ENCODE results near the gene SNX19. TPM values are rescaled to one million over a fixed set of nuclear protein-coding genes. Genes with fewer than 3 reads are reported as not detected.
A peak's percentile ranks its signal among the peaks of the same experiment; 100 is the strongest.

The SNX19 gene
- total RNA-seq, 1 donor from 2014 or later: 72.2 TPM

GRCh38 chr11:130868086-130868710 is 48.1 kb downstream of the SNX19 start:
- H3K9me3 ChIP-seq: no peaks in the 10 kb centered on the region
- no peak overlapping the region for H3K4me3 ChIP-seq
- peaks cover 17% of the 10 kb centered on the region for H3K36me3 ChIP-seq
- ATAC-seq (no peak), DNase-seq (no peak)
- TF ChIP-seq, protein P1, sequence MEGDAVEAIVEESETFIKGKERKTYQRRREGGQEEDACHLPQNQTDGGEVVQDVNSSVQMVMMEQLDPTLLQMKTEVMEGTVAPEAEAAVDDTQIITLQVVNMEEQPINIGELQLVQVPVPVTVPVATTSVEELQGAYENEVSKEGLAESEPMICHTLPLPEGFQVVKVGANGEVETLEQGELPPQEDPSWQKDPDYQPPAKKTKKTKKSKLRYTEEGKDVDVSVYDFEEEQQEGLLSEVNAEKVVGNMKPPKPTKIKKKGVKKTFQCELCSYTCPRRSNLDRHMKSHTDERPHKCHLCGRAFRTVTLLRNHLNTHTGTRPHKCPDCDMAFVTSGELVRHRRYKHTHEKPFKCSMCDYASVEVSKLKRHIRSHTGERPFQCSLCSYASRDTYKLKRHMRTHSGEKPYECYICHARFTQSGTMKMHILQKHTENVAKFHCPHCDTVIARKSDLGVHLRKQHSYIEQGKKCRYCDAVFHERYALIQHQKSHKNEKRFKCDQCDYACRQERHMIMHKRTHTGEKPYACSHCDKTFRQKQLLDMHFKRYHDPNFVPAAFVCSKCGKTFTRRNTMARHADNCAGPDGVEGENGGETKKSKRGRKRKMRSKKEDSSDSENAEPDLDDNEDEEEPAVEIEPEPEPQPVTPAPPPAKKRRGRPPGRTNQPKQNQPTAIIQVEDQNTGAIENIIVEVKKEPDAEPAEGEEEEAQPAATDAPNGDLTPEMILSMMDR (IDR thresholded peaks at IDR 0.05): no peak
- intact Hi-C loops (cut with DNase I): no loop called here
- no peak overlapping the region for H3K27ac ChIP-seq
- no peaks in the 10 kb centered on the region for H3K4me1 ChIP-seq
- H3K27me3 ChIP-seq: no peaks in the 10 kb centered on the region

GRCh38 chr11:130866831-130867230 is 49.4 kb downstream of the SNX19 start:
- Histone ChIP-seq H3K27me3 (no peaks in the 10 kb centered on the region), H3K27ac (no peak overlapping the region), H3K4me1 (peaks cover 4% of the 10 kb centered on the region), H3K36me3 (peaks cover 13% of the 10 kb centered on the region), H3K9me3 (no peaks in the 10 kb centered on the region), H3K4me3 (no peak overlapping the region)
- no peak for DNase-seq
- TF ChIP-seq, protein P1 (IDR thresholded peaks at IDR 0.05): no peak
- ATAC-seq: no peak
- intact Hi-C loops (cut with DNase I): no loop called here

- Histone ChIP-seq H3K27ac (no peak overlapping the region), H3K4me3 (no peak overlapping the region), H3K4me1 (peaks cover 7% of the 10 kb centered on the region), H3K27me3 (no peaks in the 10 kb centered on the region), H3K9me3 (no peaks in the 10 kb centered on the region), H3K36me3 (peaks cover 5% of the 10 kb centered on the region)
- no peak for ATAC-seq
- DNase-seq: no peak
- TF ChIP-seq, protein P1 (IDR thresholded peaks at IDR 0.05): no peak
- intact Hi-C loops (cut with DNase I): no loop called here
Measured at GRCh38 chr11:130865774-130866114, 50.5 kb downstream of the SNX19 start.

- H3K4me1 ChIP-seq: peaks cover 7% of the 10 kb centered on the region
- no peak for DNase-seq
- peak; percentile 9 for ATAC-seq
- no peaks in the 10 kb centered on the region for H3K9me3 ChIP-seq
- TF ChIP-seq, protein P1 (IDR thresholded peaks at IDR 0.05): no peak
- peaks cover 2% of the 10 kb centered on the region for H3K36me3 ChIP-seq
- intact Hi-C loops (cut with DNase I): no loop called here
- H3K27me3 ChIP-seq: no peaks in the 10 kb centered on the region
- no peak overlapping the region for H3K27ac ChIP-seq
- H3K4me3 ChIP-seq: no peak overlapping the region
Measured at GRCh38 chr11:130865091-130865773, 51.0 kb downstream of the SNX19 start.

DNA sequence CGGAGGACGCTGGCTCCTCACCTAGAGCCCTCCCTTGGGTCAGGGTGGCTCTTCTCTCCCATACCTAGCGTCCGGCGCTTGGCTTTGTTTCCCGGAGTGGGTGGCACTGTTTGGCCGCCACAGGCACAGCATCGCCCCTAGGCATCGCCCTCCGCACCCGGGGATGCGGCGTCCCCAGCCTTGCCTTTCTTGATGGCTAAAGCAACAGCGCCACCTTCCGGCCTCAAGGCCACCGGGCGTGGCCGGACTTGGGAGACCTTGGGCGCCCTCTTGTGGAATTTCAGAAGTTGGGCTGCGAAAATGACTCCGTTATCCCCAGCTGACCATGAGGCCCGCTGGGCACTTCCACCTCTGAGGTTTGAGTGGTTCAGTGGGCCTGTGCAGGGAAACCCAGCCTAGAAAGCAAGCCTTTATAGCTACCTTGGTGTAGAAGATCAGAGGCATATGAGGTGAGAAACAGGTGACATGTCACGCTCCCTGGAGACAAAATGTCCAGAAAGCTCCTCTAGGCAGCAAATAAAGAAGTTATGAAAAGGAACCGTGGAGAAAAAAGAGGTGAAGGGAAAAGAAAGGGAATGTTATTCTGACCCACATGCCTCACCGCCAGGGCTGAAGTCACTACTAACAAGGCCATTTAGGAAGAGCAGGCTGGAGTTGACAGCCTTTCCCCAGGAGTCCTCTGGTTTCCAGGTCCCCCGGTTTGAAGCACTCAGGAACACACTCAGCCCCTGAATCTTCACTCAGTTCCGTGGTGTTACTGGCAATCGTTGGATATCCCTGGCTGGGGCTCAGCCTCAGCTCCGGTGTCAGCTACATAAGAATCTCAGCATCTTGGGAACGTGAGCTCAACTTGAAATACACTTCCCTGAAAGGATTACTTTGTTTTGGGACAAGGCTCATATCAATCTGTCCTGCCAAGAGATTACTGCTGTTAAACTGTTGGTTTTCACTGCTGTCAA is 54.1 kb downstream of the SNX19 start:
- H3K4me3 ChIP-seq: no peak overlapping the region
- DNase-seq: peak; percentile 93
- intact Hi-C loops (cut with DNase I): loop anchor here (2.0 kb wide), 1 partner anchor 425 kb away; no protein-coding TSS in a partner anchor

More for the DNA sequence above, 54.1 kb downstream of the SNX19 start:
- Histone ChIP-seq H3K27ac (no peak overlapping the region), H3K9me3 (no peaks in the 10 kb centered on the region), H3K27me3 (no peaks in the 10 kb centered on the region), H3K36me3 (no peaks in the 10 kb centered on the region), H3K4me1 (peaks cover 15% of the 10 kb centered on the region)
- TF ChIP-seq, protein P1 (IDR thresholded peaks at IDR 0.05): peak; percentile 100
- peak; percentile 96 for ATAC-seq

All from upper lobe of right lung (tissue), 1 donor.